Neural progenitor cell (in vitro differentiated cells): ENCODE data around the gene OSCAR.

Experiments used
- EZH2 ChIP-seq: fragments of 200-600 bp; sonication (generic); IDR thresholded peaks from 2 replicates; pipeline ENCODE4 v1.6.1; 2017; ENCODE audit warnings: antibody characterized with exemption, mild to moderate bottlenecking, moderate library complexity
- EZH2phosphoT487 ChIP-seq: fragments of 200-600 bp; sonication (generic); IDR thresholded peaks from 2 replicates; pipeline ENCODE4 v1.6.1; 2017; ENCODE audit warnings: antibody characterized with exemption
- TF ChIP-seq, protein P1 (sequence below): fragments of 200-600 bp; sonication (generic); IDR thresholded peaks from 2 replicates; pipeline ENCODE4 v1.5.1; 2017; ENCODE audit warnings: antibody characterized with exemption, mild to moderate bottlenecking

DNA sequence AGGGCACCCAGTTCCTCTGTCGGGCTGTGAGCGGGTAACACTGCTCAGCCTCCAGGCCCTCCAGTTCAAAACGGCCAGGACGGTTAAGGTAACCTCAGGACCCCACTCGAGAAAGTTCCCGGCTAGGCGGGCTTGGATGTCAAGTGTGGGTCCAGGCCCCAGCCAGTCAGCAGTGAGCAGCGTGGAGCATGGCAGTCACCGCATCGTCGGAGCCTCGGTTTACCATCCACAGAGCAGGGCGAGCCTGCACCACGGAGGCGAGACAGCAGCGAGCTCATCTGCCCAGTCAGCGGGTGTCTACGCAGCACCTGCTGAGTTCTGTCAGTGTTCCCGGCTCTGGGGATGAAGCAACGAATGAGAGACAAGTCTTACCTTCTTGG is 29.0 kb upstream of the OSCAR start:
- TF ChIP-seq, protein P1, sequence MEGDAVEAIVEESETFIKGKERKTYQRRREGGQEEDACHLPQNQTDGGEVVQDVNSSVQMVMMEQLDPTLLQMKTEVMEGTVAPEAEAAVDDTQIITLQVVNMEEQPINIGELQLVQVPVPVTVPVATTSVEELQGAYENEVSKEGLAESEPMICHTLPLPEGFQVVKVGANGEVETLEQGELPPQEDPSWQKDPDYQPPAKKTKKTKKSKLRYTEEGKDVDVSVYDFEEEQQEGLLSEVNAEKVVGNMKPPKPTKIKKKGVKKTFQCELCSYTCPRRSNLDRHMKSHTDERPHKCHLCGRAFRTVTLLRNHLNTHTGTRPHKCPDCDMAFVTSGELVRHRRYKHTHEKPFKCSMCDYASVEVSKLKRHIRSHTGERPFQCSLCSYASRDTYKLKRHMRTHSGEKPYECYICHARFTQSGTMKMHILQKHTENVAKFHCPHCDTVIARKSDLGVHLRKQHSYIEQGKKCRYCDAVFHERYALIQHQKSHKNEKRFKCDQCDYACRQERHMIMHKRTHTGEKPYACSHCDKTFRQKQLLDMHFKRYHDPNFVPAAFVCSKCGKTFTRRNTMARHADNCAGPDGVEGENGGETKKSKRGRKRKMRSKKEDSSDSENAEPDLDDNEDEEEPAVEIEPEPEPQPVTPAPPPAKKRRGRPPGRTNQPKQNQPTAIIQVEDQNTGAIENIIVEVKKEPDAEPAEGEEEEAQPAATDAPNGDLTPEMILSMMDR, result no peak
- TF ChIP-seq EZH2, result no peak
- TF ChIP-seq EZH2phosphoT487, result no peak
